Adrenal gland (tissue), 5 donors: ENCODE measurements around the gene ASTN2.

Source experiments
- CTCF ChIP-seq, 6 experiments: fragments of 450-650 bp in 4 of 6; fragments of 200-600 bp in 2 of 6; sonication (generic) in 1 of 6; IDR thresholded peaks; 1 replicate in 5 of 6; 2 replicates in 1 of 6; pipeline versions ENCODE4 v1.5.1 to v1.8.0; 2016 to 2021; ENCODE audit warnings: antibody characterized with exemption in 6 of 6, mild to moderate bottlenecking in 2 of 6, moderate library complexity in 1 of 6
- POLR2A ChIP-seq, 2 donors: fragments of 450-650 bp; IDR thresholded peaks; one replicate each; pipeline ENCODE4 v1.6.1; 2017; ENCODE audit warnings: antibody characterized with exemption in 2 of 2, mild to moderate bottlenecking in 2 of 2, moderate library complexity in 1 of 2
- donor health status: DM: no; HTN: no; CAD: no.

GRCh38 chr9:116391306-116391900, 1023.5 kb downstream of the ASTN2 start:
- no peak for TF ChIP-seq CTCF (IDR thresholded peaks at IDR 0.05)
- no peak for TF ChIP-seq POLR2A (IDR thresholded peaks at IDR 0.05)
